GM12878 (cell line): ENCODE measurements around the gene RHBDD1.

Experiments
- CEBPB ChIP-seq, 2 experiments: fragments of 150-350 bp in 1 of 2; IDR thresholded peaks; 2 replicates each; pipeline ENCODE4 v1.6.1; 2012 to 2014; ENCODE audit warnings: low read depth in 2 of 2, low read length in 2 of 2, borderline replicate concordance in 1 of 2, inconsistent platforms in 1 of 2
- CTCF ChIP-seq, 3 experiments: IDR thresholded peaks in 2 of 3; conservative IDR thresholded peaks in 1 of 3; 2 replicates each; pipeline ENCODE4 v1.5.1; 2011; ENCODE audit warnings: low read depth in 3 of 3, low read length in 3 of 3, mild to moderate bottlenecking in 3 of 3, control low read depth in 2 of 3, moderate library complexity in 2 of 3, inconsistent platforms in 1 of 3, mixed read lengths in 1 of 3; ENCODE audit not compliant: control insufficient read depth in 2 of 3, insufficient read depth in 1 of 3; ENCODE audit errors: extremely low read depth in 1 of 3
- JUNB ChIP-seq: IDR thresholded peaks from 2 replicates; pipeline ENCODE4 v1.6.1; 2016; ENCODE audit warnings: antibody characterized with exemption, mild to moderate bottlenecking
- ZSCAN29 ChIP-seq: fragments of 450-650 bp; IDR thresholded peaks from 2 replicates; pipeline ENCODE4 v1.6.1; 2017; ENCODE audit warnings: mild to moderate bottlenecking, moderate library complexity

GRCh38 chr2:226906163-226906693, 70.4 kb downstream of the RHBDD1 start:
- TF ChIP-seq ZSCAN29 = no peak
- no peak for TF ChIP-seq CTCF (IDR thresholded peaks at IDR 0.05 in 2 of 3, conservative IDR thresholded peaks at IDR 0.05 in 1 of 3; ENCODE audit: control insufficient read depth in 2 of 3, extremely low read depth in 1 of 3, insufficient read depth in 1 of 3, low read depth in 3 of 3, low read length in 3 of 3)
- no peak for TF ChIP-seq JUNB
- TF ChIP-seq CEBPB (IDR thresholded peaks at IDR 0.05; ENCODE audit: borderline replicate concordance in 1 of 2, low read depth in 2 of 2, low read length in 2 of 2) = no peak; a peak in 1 of 4 replicates
